IPS-20b (cell line): ENCODE measurements around the gene SFTPD.
"Not testable (repeated sequence)": the region's sequence is repeated elsewhere in the genome, so short reads cannot be mapped to it uniquely, and the experiment has no call there.

Source experiments
- H3K27ac ChIP-seq: one replicate; pipeline ENCODE4 v1.5.1; 2013; ENCODE audit warnings: low read length
- H3K27me3 ChIP-seq: 2 replicates; pipeline ENCODE4 v1.6.1; 2013; ENCODE audit warnings: mild to moderate bottlenecking, low read length, inconsistent platforms; ENCODE audit not compliant: insufficient read depth
- H3K36me3 ChIP-seq: 2 replicates; pipeline ENCODE4 v1.6.1; 2013; ENCODE audit warnings: low read depth, mild to moderate bottlenecking, inconsistent platforms, low read length, moderate library complexity; ENCODE audit not compliant: insufficient read depth
- H3K4me1 ChIP-seq: 2 replicates; pipeline ENCODE4 v1.6.1; 2013; ENCODE audit warnings: mild to moderate bottlenecking, control low read depth, inconsistent platforms, low read length, moderate library complexity; ENCODE audit not compliant: insufficient read depth
- H3K4me3 ChIP-seq: 2 replicates; pipeline ENCODE4 v1.5.1; 2013; ENCODE audit warnings: mild to moderate bottlenecking, low read length, inconsistent platforms
- H3K9ac ChIP-seq: 2 replicates; pipeline ENCODE4 v1.6.1; 2013; ENCODE audit warnings: low read depth, mild to moderate bottlenecking, inconsistent platforms, low read length, moderate library complexity
- H3K9me3 ChIP-seq: 2 replicates; pipeline ENCODE4 v1.6.1; 2013; ENCODE audit warnings: mild to moderate bottlenecking, low read depth, low read length, inconsistent platforms; ENCODE audit not compliant: insufficient read depth

The SFTPD gene

GRCh38 chr10:79948976-79949722, at the start of gene SFTPD:
SFTPD (minus strand) TSS chr10:79949105; CDS start chr10:79946659, 2,446 bp downstream.
- no peak within 1 kb of the TSS for H3K4me3 ChIP-seq

GRCh38 chr10:79995979-79996634, 47.2 kb upstream of the SFTPD start:
- Histone ChIP-seq H3K27ac (no peak overlapping the region), H3K9ac (no peak overlapping the region), H3K27me3 (no peaks in the 10 kb centered on the region), H3K4me3 (no peak overlapping the region), H3K36me3 (no peaks in the 10 kb centered on the region), H3K9me3 (no peaks in the 10 kb centered on the region), H3K4me1 (no peaks in the 10 kb centered on the region)

More at GRCh38 chr10:79948976-79949722, at the start of gene SFTPD:
- no peaks in the 10 kb centered on the region for H3K36me3 ChIP-seq
- H3K27ac ChIP-seq: no peak within 1 kb of the TSS
- no peak within 1 kb of the TSS for H3K9ac ChIP-seq
- H3K4me1 ChIP-seq: peaks cover 8% of the 10 kb centered on the region; the same call in 1 of the 2 replicates
- H3K27me3 ChIP-seq: peaks cover 9% of the 10 kb centered on the region; the same call in 1 of the 2 replicates
- H3K9me3 ChIP-seq: peaks cover 13% of the 10 kb centered on the region; the same call in 1 of the 2 replicates

GRCh38 chr10:79994556-79994955, 45.7 kb upstream of the SFTPD start:
- no peak overlapping the region for H3K9ac ChIP-seq
- H3K36me3 ChIP-seq: no peaks in the 10 kb centered on the region
- H3K4me3 ChIP-seq: no peak overlapping the region
- no peak overlapping the region for H3K27ac ChIP-seq
- no peaks in the 10 kb centered on the region for H3K4me1 ChIP-seq
- no peaks in the 10 kb centered on the region for H3K9me3 ChIP-seq
- no peaks in the 10 kb centered on the region for H3K27me3 ChIP-seq

GRCh38 chr10:79988199-79988598, 39.3 kb upstream of the SFTPD start:
- not testable (repeated sequence) for H3K36me3 ChIP-seq, H3K27me3 ChIP-seq, H3K4me3 ChIP-seq, H3K9me3 ChIP-seq, H3K27ac ChIP-seq, H3K4me1 ChIP-seq, H3K9ac ChIP-seq

- not testable (repeated sequence) for H3K9ac ChIP-seq, H3K9me3 ChIP-seq, H3K27ac ChIP-seq, H3K36me3 ChIP-seq, H3K4me1 ChIP-seq, H3K4me3 ChIP-seq
- H3K27me3 ChIP-seq: peaks cover 20% of the 10 kb centered on the region
Observed at GRCh38 chr10:79986661-79987060, 37.8 kb upstream of the SFTPD start.

GRCh38 chr10:79985481-79986072, 36.7 kb upstream of the SFTPD start:
- Histone ChIP-seq H3K4me3 (no peak overlapping the region), H3K9me3 (no peaks in the 10 kb centered on the region), H3K27me3 (peaks cover 31% of the 10 kb centered on the region), H3K36me3 (no peaks in the 10 kb centered on the region), H3K9ac (no peak overlapping the region), H3K4me1 (peaks cover 5% of the 10 kb centered on the region; the same call in 1 of the 2 replicates), H3K27ac (no peak overlapping the region)

- no peaks in the 10 kb centered on the region for H3K9me3 ChIP-seq
- no peak overlapping the region for H3K4me3 ChIP-seq
- peaks cover 7% of the 10 kb centered on the region; the same call in 1 of the 2 replicates for H3K4me1 ChIP-seq
- peaks cover 38% of the 10 kb centered on the region for H3K27me3 ChIP-seq
- H3K9ac ChIP-seq: no peak overlapping the region
- H3K27ac ChIP-seq: no peak overlapping the region
- no peaks in the 10 kb centered on the region for H3K36me3 ChIP-seq
Observed at GRCh38 chr10:79984851-79985250, 35.9 kb upstream of the SFTPD start.

- peaks cover 12% of the 10 kb centered on the region; the same call in 1 of the 2 replicates for H3K4me1 ChIP-seq
- H3K36me3 ChIP-seq: no peaks in the 10 kb centered on the region
- no peak overlapping the region for H3K27ac ChIP-seq
- H3K27me3 ChIP-seq: peaks cover 45% of the 10 kb centered on the region
- no peak overlapping the region for H3K9ac ChIP-seq
- H3K4me3 ChIP-seq: no peak overlapping the region
- no peaks in the 10 kb centered on the region for H3K9me3 ChIP-seq
Observed at GRCh38 chr10:79983286-79983909, 34.5 kb upstream of the SFTPD start.

- H3K9ac ChIP-seq: no peak overlapping the region
- H3K9me3 ChIP-seq: no peaks in the 10 kb centered on the region
- H3K27ac ChIP-seq: no peak overlapping the region
- peaks cover 45% of the 10 kb centered on the region for H3K27me3 ChIP-seq
- 0 out of 2 replicates have a peak overlapping the region, but pooled peaks have one; percentile 78 for H3K4me3 ChIP-seq
- no peaks in the 10 kb centered on the region for H3K36me3 ChIP-seq
- H3K4me1 ChIP-seq: peaks cover 12% of the 10 kb centered on the region; the same call in 1 of the 2 replicates
Observed at GRCh38 chr10:79982861-79983260, 34.0 kb upstream of the SFTPD start.

- Histone ChIP-seq H3K36me3 (no peaks in the 10 kb centered on the region), H3K9ac (peak overlapping the region; percentile 18; the same call in 1 of the 2 replicates), H3K27ac (no peak overlapping the region), H3K9me3 (no peaks in the 10 kb centered on the region), H3K4me1 (peaks cover 12% of the 10 kb centered on the region; the same call in 1 of the 2 replicates), H3K4me3 (peak overlapping the region; percentile 78), H3K27me3 (peaks cover 45% of the 10 kb centered on the region)
Observed at GRCh38 chr10:79982362-79982800, 33.5 kb upstream of the SFTPD start.
